ENCODE measurements around the gene FAS.

DNA sequence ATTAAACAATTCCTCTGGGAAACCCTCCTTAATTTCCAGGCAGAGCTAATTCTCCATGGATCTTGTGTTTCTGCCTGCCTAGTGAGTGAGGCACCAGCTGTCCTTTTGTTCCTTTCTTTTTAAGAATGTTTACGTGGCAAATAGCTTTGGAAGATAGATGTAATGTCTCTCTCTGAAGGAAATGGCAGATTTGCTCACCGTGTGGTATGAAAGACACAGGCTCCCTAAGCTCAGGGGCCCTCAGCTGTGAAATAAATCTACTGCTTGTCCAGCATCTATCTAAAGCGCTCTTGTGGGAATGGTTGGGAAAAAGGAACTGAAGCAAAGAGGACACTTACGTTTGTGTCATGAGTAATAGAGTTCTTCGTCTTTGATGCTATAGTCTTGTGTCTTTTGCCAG lies 64.6 kb downstream of the FAS start:
- TF ChIP-seq, protein P1, sequence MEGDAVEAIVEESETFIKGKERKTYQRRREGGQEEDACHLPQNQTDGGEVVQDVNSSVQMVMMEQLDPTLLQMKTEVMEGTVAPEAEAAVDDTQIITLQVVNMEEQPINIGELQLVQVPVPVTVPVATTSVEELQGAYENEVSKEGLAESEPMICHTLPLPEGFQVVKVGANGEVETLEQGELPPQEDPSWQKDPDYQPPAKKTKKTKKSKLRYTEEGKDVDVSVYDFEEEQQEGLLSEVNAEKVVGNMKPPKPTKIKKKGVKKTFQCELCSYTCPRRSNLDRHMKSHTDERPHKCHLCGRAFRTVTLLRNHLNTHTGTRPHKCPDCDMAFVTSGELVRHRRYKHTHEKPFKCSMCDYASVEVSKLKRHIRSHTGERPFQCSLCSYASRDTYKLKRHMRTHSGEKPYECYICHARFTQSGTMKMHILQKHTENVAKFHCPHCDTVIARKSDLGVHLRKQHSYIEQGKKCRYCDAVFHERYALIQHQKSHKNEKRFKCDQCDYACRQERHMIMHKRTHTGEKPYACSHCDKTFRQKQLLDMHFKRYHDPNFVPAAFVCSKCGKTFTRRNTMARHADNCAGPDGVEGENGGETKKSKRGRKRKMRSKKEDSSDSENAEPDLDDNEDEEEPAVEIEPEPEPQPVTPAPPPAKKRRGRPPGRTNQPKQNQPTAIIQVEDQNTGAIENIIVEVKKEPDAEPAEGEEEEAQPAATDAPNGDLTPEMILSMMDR (IDR thresholded peaks at IDR 0.05), result no peak
- TF ChIP-seq EZH2phosphoT487 (IDR thresholded peaks at IDR 0.05; ENCODE audit: borderline replicate concordance, low read depth), result no peak
- no peak for TF ChIP-seq NRF1 (IDR thresholded peaks at IDR 0.05; ENCODE audit: low read depth, low read length)
- no peak for TF ChIP-seq TCF12 (IDR thresholded peaks at IDR 0.05)
- TF ChIP-seq MXI1 (IDR thresholded peaks at IDR 0.05; ENCODE audit: low read depth, low read length), result no peak
